HEK293T (cell line): Measurements from ENCODE around the gene SFSWAP.

ENCODE experiments used
- CTCF ChIA-PET: fragments of 350-600 bp; formaldehyde crosslinking; extraction: SDS; loops from one replicate; lab custom pipeline; 2021; ENCODE audit warnings: antibody characterized with exemption, inconsistent platforms; lab: Yijun Ruan, JAX
- POLR2A ChIA-PET: fragments of 350-600 bp; formaldehyde crosslinking; extraction: SDS; loops from one replicate; lab custom pipeline; 2020; ENCODE audit warnings: antibody characterized with exemption, inconsistent platforms; lab: Yijun Ruan, JAX
- DNase-seq: peaks from one replicate; pipeline ENCODE4 v3.0.0; 2012; ENCODE audit warnings: mixed read lengths; ENCODE audit errors: extremely low spot score
- ARNT ChIP-seq: fragments of 450-650 bp; IDR thresholded peaks from 2 replicates; pipeline ENCODE4 v1.6.1; 2017; ENCODE audit warnings: mild to moderate bottlenecking
- BHLHE40 ChIP-seq: fragments of 450-650 bp; IDR thresholded peaks from 2 replicates; pipeline ENCODE4 v1.6.1; 2016; ENCODE audit warnings: mild to moderate bottlenecking, moderate library complexity, borderline replicate concordance
- CTBP1 ChIP-seq: fragments of 450-650 bp; IDR thresholded peaks from 2 replicates; pipeline ENCODE4 v1.6.1; 2016; ENCODE audit warnings: borderline replicate concordance
- ELF4 ChIP-seq: fragments of 450-650 bp; IDR thresholded peaks from 2 replicates; pipeline ENCODE4 v1.6.1; 2017; ENCODE audit warnings: antibody characterized with exemption
- FOXA1 ChIP-seq: fragments of 450-650 bp; IDR thresholded peaks from 2 replicates; pipeline ENCODE4 v1.6.1; 2016; ENCODE audit warnings: mild to moderate bottlenecking
- FOXK2 ChIP-seq: fragments of 450-650 bp; IDR thresholded peaks from 2 replicates; pipeline ENCODE4 v1.6.1; 2016; ENCODE audit warnings: mild to moderate bottlenecking
- FOXM1 ChIP-seq: fragments of 450-650 bp; IDR thresholded peaks from 2 replicates; pipeline ENCODE4 v1.6.1; 2017; ENCODE audit warnings: mild to moderate bottlenecking, borderline replicate concordance
- HDGF ChIP-seq: fragments of 450-650 bp; IDR thresholded peaks from 2 replicates; pipeline ENCODE4 v1.6.1; 2017; ENCODE audit warnings: antibody characterized with exemption, borderline replicate concordance
- L3MBTL2 ChIP-seq: fragments of 450-650 bp; conservative IDR thresholded peaks from 2 replicates; pipeline ENCODE4 v1.6.1; 2016; ENCODE audit warnings: mild to moderate bottlenecking
- LEF1 ChIP-seq: fragments of 450-650 bp; IDR thresholded peaks from 2 replicates; pipeline ENCODE4 v1.6.1; 2017; ENCODE audit warnings: mild to moderate bottlenecking, borderline replicate concordance
- NFRKB ChIP-seq: fragments of 450-650 bp; IDR thresholded peaks from 2 replicates; pipeline ENCODE4 v1.6.1; 2016; ENCODE audit warnings: mild to moderate bottlenecking, moderate library complexity
- SP1 ChIP-seq: fragments of 450-650 bp; IDR thresholded peaks from 2 replicates; pipeline ENCODE4 v1.6.1; 2017
- SUZ12 ChIP-seq: fragments of 450-650 bp; IDR thresholded peaks from 2 replicates; pipeline ENCODE4 v1.6.1; 2016; ENCODE audit warnings: mild to moderate bottlenecking
- TARDBP ChIP-seq: fragments of 450-650 bp; IDR thresholded peaks from 2 replicates; pipeline ENCODE4 v1.6.1; 2016
- ZNF384 ChIP-seq: fragments of 450-650 bp; IDR thresholded peaks from 2 replicates; pipeline ENCODE4 v1.6.1; 2016
- TF ChIP-seq, protein P1 (sequence below): fragments of 450-650 bp; IDR thresholded peaks from 2 replicates; pipeline ENCODE4 v1.6.1; 2016

SFSWAP gene

DNA sequence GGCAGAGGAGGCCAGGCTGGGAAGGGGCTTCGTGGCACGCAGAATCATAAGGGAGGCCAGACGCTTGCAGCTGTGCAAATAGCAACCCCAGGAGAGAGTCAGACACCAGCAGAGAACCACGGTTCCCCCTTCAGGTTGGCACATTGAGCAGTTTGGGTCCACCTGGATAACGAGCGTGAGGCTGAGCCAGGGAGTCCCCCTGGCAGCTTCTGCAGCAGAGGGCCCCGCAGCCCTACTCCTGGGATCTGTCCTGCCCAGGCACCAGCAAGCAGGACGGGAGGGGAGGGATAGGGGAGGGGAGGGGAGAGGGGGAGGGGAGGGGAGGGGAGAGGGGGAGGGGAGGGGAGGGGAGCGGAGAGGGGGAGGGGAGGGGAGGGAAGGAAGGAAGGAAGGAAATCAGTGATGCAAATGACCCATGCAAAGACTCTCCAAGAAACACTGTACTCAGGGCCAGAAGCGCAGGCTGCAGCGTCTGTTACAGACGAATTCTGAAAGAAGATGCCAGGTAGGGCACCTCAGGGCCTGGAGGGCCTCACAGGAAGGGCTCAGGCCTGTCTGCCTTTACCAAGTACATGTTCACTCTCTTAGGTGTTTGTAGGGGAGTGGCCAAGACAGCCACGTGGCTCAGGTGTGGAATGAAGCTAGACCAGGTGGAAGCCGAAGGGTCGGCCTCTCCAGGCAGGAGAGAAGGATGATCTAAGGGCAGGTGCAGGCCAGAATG is 85.0 kb downstream of the SFSWAP start:
- POLR2A ChIA-PET: no interaction called here
- CTCF ChIA-PET: no interaction called here
- no peak for DNase-seq

DNA sequence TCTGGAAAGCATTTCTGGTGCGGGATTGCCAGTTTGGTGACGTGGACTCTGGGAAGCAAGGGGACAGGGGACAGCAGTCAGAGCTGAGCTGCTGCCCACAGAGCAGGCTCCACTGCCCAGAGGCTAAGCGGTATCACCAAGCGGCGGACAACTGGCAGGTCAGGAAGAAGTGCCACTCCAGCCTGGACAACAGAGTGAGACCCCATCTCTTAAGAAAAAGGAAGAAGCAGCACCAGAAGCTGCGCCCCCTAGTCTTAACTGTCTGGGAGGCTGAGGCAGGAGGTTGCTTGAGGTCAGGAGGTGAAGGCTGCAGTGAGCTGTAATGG is 85.5 kb downstream of the SFSWAP start:
- no peak for DNase-seq
- POLR2A ChIA-PET: no interaction called here
- TF ChIP-seq TARDBP (no peak), L3MBTL2 (no peak), FOXK2 (no peak), NFRKB (no peak), FOXM1 (no peak), SUZ12 (no peak), SP1 (no peak), ARNT (no peak), FOXA1 (no peak), LEF1 (no peak), CTBP1 (no peak), ELF4 (no peak), BHLHE40 (no peak), ZNF384 (no peak), HDGF (no peak)
- TF ChIP-seq, protein P1, sequence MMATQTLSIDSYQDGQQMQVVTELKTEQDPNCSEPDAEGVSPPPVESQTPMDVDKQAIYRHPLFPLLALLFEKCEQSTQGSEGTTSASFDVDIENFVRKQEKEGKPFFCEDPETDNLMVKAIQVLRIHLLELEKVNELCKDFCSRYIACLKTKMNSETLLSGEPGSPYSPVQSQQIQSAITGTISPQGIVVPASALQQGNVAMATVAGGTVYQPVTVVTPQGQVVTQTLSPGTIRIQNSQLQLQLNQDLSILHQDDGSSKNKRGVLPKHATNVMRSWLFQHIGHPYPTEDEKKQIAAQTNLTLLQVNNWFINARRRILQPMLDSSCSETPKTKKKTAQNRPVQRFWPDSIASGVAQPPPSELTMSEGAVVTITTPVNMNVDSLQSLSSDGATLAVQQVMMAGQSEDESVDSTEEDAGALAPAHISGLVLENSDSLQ: no peak
- CTCF ChIA-PET: no interaction called here

More for the DNA sequence above, 85.0 kb downstream of the SFSWAP start:
- no peak for TF ChIP-seq NFRKB
- TF ChIP-seq ZNF384: no peak
- TF ChIP-seq, protein P1: no peak
- TF ChIP-seq L3MBTL2: no peak
- no peak for TF ChIP-seq LEF1
- no peak for TF ChIP-seq TARDBP
- no peak for TF ChIP-seq ARNT
- no peak for TF ChIP-seq SUZ12
- no peak for TF ChIP-seq FOXA1
- no peak for TF ChIP-seq SP1
- TF ChIP-seq FOXM1: no peak
- TF ChIP-seq FOXK2: no peak
- no peak for TF ChIP-seq ELF4
- TF ChIP-seq BHLHE40: no peak
- TF ChIP-seq CTBP1: no peak
- no peak for TF ChIP-seq HDGF

DNA sequence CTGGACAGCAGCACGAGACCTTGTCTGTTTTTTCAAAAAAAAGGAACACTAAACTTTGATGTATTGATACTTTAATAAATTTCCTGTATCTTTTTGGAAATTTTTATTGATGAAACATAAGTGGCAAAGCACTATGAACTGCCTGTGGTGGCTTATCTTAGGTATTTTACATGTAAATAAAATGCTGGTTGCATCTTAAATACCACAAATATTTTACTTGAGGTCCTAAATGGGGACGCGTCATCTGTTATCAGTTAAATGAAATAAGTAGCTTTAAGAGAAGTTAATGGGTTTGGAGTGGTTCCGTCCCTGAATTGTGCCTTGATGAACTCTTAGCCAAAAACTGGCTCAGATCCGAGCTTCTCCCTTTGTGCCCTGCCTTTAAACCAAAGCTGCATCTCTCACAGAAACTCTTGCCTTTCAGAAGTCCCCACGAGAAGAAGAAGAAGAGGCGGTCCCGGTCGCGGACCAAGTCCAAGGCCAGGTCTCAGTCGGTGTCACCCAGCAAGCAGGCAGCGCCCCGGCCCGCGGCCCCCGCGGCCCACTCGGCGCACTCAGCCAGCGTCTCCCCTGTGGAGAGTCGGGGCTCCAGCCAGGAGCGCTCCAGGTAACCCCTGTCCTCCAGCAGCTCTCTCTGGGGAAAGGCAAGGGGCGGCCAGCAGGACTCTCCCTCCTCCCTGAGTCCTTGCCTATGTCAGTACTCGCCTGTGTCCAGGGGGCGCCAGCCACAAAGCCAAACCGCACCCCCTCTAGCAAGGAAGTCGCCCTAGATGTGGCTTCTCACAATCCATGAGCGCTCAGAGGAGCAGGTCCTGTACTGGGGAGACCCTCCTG is 86.1 kb downstream of the SFSWAP start:
- CTCF ChIA-PET: no interaction called here
- TF ChIP-seq NFRKB: no peak
- no peak for TF ChIP-seq L3MBTL2
- no peak for TF ChIP-seq ELF4
- TF ChIP-seq HDGF: no peak
- no peak for TF ChIP-seq ZNF384
- TF ChIP-seq FOXK2: no peak
- no peak for TF ChIP-seq SUZ12
- TF ChIP-seq SP1: no peak
- no peak for TF ChIP-seq LEF1
- TF ChIP-seq, protein P1: no peak
- TF ChIP-seq FOXM1: no peak
- TF ChIP-seq BHLHE40: no peak
- TF ChIP-seq TARDBP: no peak
- POLR2A ChIA-PET: no interaction called here
- no peak for DNase-seq

DNA sequence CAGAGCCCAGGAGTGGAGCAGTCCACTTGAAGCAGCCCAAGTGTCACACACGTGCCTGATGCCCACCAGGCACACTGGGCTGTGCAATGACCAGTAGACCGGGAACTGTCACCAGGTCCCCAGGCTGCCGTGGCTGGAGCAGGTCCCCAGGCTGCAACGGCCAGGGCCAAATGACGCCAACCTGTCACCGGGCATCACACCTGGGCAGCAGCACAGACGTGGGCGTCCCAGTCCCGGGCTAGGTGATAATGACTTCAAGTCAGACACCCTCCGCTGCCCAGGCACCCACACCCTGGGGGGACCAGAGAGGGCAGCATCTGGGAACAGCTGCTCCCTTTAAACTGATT is 86.7 kb downstream of the SFSWAP start:
- TF ChIP-seq FOXK2 (no peak), SUZ12 (no peak), FOXM1 (no peak), FOXA1 (no peak), NFRKB (no peak), SP1 (no peak), BHLHE40 (no peak), ELF4 (no peak), CTBP1 (no peak), TARDBP (no peak), LEF1 (no peak), HDGF (no peak), L3MBTL2 (no peak), ARNT (no peak)
- TF ChIP-seq, protein P1: no peak
- no peak for DNase-seq
- ChIA-PET POLR2A (no interaction called here), CTCF (no interaction called here)

DNA sequence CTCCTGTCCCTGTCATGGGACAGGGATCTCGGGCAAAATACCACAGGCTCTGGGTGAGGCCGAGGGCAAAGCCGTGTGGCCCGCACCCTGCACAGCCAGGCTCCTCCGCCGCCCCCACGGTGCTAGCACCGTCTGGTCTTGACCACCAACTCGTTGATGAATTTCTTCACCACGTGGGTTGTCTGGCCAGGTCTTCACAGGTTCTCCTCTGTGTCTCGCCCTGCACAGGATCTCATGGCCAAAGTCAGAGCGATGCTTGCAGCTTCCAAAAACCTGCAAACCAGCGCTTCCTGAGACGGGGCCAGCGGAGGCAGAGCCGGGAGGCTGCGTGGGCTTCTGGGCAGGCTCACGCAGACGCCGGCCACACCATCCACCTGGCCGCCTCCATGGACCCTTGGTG is 88.3 kb downstream of the SFSWAP start:
- CTCF ChIA-PET: no interaction called here
- TF ChIP-seq NFRKB (no peak), FOXK2 (no peak), HDGF (no peak)
- no peak for DNase-seq
- POLR2A ChIA-PET: no interaction called here
